ENCODE data around the gene ARAP1. TPM values are rescaled to one million over a fixed set of nuclear protein-coding genes. Genes with fewer than 3 reads are reported as not detected.

The ARAP1 gene
- total and polyA plus RNA-seq, 2 donors (not counting 3 experiments of a cell fraction or from before 2014, with no cell fraction given) = 36.8 to 66.2 TPM

DNA sequence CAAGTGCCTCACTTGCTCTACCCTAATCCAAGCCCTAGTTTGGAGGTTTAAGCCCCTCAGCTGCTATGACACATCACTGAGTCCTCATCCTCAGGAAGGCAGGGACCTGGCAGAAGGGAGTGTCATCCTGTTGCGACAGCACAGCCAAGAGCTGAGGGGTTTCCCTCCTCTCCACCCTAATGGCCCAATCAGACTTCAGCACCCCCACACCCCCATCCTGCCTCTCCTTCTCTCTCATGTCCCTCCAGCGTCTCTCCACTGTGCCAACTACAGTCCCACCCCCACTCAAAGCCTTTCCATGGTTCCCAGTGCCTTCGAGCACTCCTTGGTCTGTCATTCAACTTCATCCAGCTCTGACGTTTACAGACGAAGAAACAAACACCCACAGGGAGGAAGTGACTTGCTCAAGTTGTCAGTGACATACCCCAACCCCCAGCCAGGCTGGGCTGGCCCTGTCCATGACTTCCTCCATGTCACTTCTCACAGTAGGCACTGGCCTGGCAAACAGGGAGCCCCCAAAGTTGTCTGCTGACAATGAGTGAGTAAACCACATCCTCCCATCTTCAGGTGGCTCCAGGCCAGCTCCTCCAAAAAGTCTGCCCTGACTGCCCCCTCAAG, 15.6 kb downstream of the ARAP1 start:
- ChIA-PET CTCF (interaction anchor here (1.7 to 2.6 kb wide), 5 partner anchors 9 to 441 kb away, joined by 5 to 13 read pairs (median 6); no protein-coding TSS in a partner anchor), POLR2A (no interaction called here)
- H3K9me3 ChIP-seq (replicated peaks; ENCODE audit: control insufficient read depth, insufficient read depth, low read length) = no peaks in the 10 kb centered on the region
- H3K9me1 ChIP-seq (replicated peaks; ENCODE audit: control insufficient read depth, extremely low read depth, insufficient read depth, low read length) = no peaks in the 10 kb centered on the region
- peak; percentile 47 for DNase-seq (ENCODE audit: low read depth, low spot score)
- peak overlapping the region; percentile 1 for H3K4me2 ChIP-seq (ENCODE audit: insufficient read depth, low read length)
- H3K27ac ChIP-seq (ENCODE audit: insufficient read depth, low read depth, low read length) = peak overlapping the region; percentile 69
- no peaks in the 10 kb centered on the region for H4K20me1 ChIP-seq (replicated peaks; ENCODE audit: control insufficient read depth, extremely low read depth, insufficient read depth, low read length)
- peak overlapping the region; percentile 38 for H2AFZ ChIP-seq (ENCODE audit: low read depth, low read length)
- peaks cover 2% of the 10 kb centered on the region for H3K79me2 ChIP-seq (ENCODE audit: control insufficient read depth, insufficient read depth, low read length)
- H3K27me3 ChIP-seq (ENCODE audit: control insufficient read depth in 2 of 2, insufficient read depth in 2 of 2, low read length in 2 of 2) = no peaks in the 10 kb centered on the region
- H3K4me1 ChIP-seq (ENCODE audit: control insufficient read depth, extremely low read depth, insufficient read depth, low read length) = peaks cover 20% of the 10 kb centered on the region
- H3K4me3 ChIP-seq (replicated peaks in 1 of 3; ENCODE audit: insufficient read depth in 1 of 3, low read depth in 1 of 3, low read length in 3 of 3) = no peak overlapping the region
- intact Hi-C loops (cut with micrococcal nuclease) = no loop called here
- FAIRE-seq = peak; percentile 90
- TF ChIP-seq POLR2AphosphoS5 (IDR thresholded peaks at IDR 0.05; ENCODE audit: insufficient read depth, low read depth, low read length) (peak; percentile 23), FOS (IDR thresholded peaks at IDR 0.05; ENCODE audit: borderline replicate concordance, insufficient read depth, low read length) (peak; percentile 75), JUN (IDR thresholded peaks at IDR 0.05; ENCODE audit: borderline replicate concordance, insufficient read depth, insufficient read length, low read depth) (no peak), EZH2 (IDR thresholded peaks at IDR 0.05; ENCODE audit: borderline replicate concordance, low read depth, low read length, severe bottlenecking) (no peak), POLR2A (IDR thresholded peaks at IDR 0.05; ENCODE audit: low read depth, low read length) (no peak)
- dilution Hi-C loops (cut with MboI; ENCODE audit: extremely low pct_ligation_motif_present, low sequenced_read_pairs) = no loop called here
- H3K9ac ChIP-seq (replicated peaks; ENCODE audit: extremely low read depth, insufficient read depth, low read length) = no peak overlapping the region
- no TSS peak for BruUV-seq (replicated peaks)
- H3K36me3 ChIP-seq (ENCODE audit: control insufficient read depth in 2 of 2, extremely low read depth in 1 of 2, insufficient read depth in 2 of 2, low read length in 2 of 2) = no peaks in the 10 kb centered on the region

DNA sequence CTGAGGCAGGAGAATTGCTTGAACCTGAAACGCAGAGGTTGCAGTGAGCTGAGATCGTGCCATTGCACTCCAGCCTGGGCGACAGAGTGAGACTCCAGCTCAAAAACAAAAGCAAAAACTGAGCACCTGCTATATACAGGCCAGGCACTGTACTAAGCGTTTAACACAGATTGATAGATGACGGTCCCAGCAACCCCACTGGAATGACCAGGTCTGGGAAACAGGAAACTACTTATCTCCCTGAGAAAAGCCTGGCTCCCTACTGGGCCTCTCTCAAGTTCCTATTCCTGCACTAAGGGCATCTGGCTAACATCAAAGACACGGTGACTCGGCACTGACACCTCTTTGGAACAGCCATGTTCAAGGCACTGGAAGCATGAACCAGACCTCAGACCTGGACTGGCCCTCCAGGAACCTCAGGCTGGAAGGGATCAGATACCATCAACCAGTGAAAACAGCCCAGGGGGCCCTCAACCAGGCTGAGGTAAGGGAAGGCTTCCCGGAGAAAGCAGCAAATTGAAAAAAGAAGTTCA, 16.6 kb downstream of the ARAP1 start:
- BruUV-seq (replicated peaks) = TSS peak; percentile 45
- H3K9me1 ChIP-seq (replicated peaks; ENCODE audit: control insufficient read depth, extremely low read depth, insufficient read depth, low read length) = no peaks in the 10 kb centered on the region
- H3K79me2 ChIP-seq (ENCODE audit: control insufficient read depth, insufficient read depth, low read length) = peaks cover 2% of the 10 kb centered on the region
- peaks cover 20% of the 10 kb centered on the region for H3K4me1 ChIP-seq (ENCODE audit: control insufficient read depth, extremely low read depth, insufficient read depth, low read length)
- intact Hi-C loops (cut with micrococcal nuclease) = no loop called here
- no peaks in the 10 kb centered on the region for H3K36me3 ChIP-seq (ENCODE audit: control insufficient read depth in 2 of 2, extremely low read depth in 1 of 2, insufficient read depth in 2 of 2, low read length in 2 of 2)
- peak overlapping the region; percentile 68 for H2AFZ ChIP-seq (ENCODE audit: low read depth, low read length)
- peak overlapping the region; percentile 58 for H3K27ac ChIP-seq (ENCODE audit: insufficient read depth, low read depth, low read length)
- CTCF ChIA-PET = interaction anchor here (1.8 to 2.6 kb wide), 4 partner anchors 10 to 57 kb away, joined by 5 to 13 read pairs (median 6); no protein-coding TSS in a partner anchor
- DNase-seq (ENCODE audit: low read depth, low spot score) = peak; percentile 54
- POLR2A ChIA-PET = no interaction called here
- peak overlapping the region; percentile 1 for H3K4me2 ChIP-seq (ENCODE audit: insufficient read depth, low read length)
- dilution Hi-C loops (cut with MboI; ENCODE audit: extremely low pct_ligation_motif_present, low sequenced_read_pairs) = no loop called here
- FAIRE-seq = peak; percentile 91
- H3K4me3 ChIP-seq (replicated peaks in 1 of 3; ENCODE audit: insufficient read depth in 1 of 3, low read depth in 1 of 3, low read length in 3 of 3) = no peak overlapping the region
- H3K9ac ChIP-seq (replicated peaks; ENCODE audit: extremely low read depth, insufficient read depth, low read length) = peak overlapping the region; percentile 40
- H3K27me3 ChIP-seq (ENCODE audit: control insufficient read depth in 2 of 2, insufficient read depth in 2 of 2, low read length in 2 of 2) = no peaks in the 10 kb centered on the region
- H4K20me1 ChIP-seq (replicated peaks; ENCODE audit: control insufficient read depth, extremely low read depth, insufficient read depth, low read length) = no peaks in the 10 kb centered on the region
- TF ChIP-seq MYC (IDR thresholded peaks at IDR 0.05; ENCODE audit: low read depth, low read length) (no peak), GATA2 (IDR thresholded peaks at IDR 0.05; ENCODE audit: insufficient read depth, insufficient read length, low read depth, low read length) (peak; percentile 51), POLR2AphosphoS5 (IDR thresholded peaks at IDR 0.05; ENCODE audit: insufficient read depth, low read depth, low read length) (no peak), EZH2 (IDR thresholded peaks at IDR 0.05; ENCODE audit: borderline replicate concordance, low read depth, low read length, severe bottlenecking) (no peak)
- no peaks in the 10 kb centered on the region for H3K9me3 ChIP-seq (replicated peaks; ENCODE audit: control insufficient read depth, insufficient read depth, low read length)
